ENCODE results near the gene PTCD1. TPM values are rescaled to one million over a fixed set of nuclear protein-coding genes. Genes with fewer than 3 reads are reported as not detected.
A peak's percentile ranks its signal among the peaks of the same experiment; 100 is the strongest.

PTCD1 gene
- total RNA-seq, 1 donor from 2014 or later: 5.8 TPM

- Histone ChIP-seq H3K36me3 (ENCODE audit: insufficient read depth, low read length) (peaks cover 4% of the 10 kb centered on the region), H3K9me3 (ENCODE audit: insufficient read depth, low read depth, low read length) (no peaks in the 10 kb centered on the region), H3K4me3 (ENCODE audit: insufficient read depth, low read depth, low read length) (peak within 1 kb of the TSS; percentile 70), H3K4me1 (ENCODE audit: insufficient read depth, low read length) (peaks cover 8% of the 10 kb centered on the region), H3K27me3 (ENCODE audit: insufficient read depth, low read length) (no peaks in the 10 kb centered on the region), H3K27ac (ENCODE audit: low read depth, low read length) (no peak within 1 kb of the TSS), H4K20me1 (ENCODE audit: insufficient read depth, low read length) (peaks cover 32% of the 10 kb centered on the region), H3K4me2 (ENCODE audit: low read length) (peak within 1 kb of the TSS; percentile 93), H3K9ac (ENCODE audit: low read length) (peak within 1 kb of the TSS; percentile 74), H3K79me2 (ENCODE audit: insufficient read depth, low read length) (peaks cover 23% of the 10 kb centered on the region), H2AFZ (ENCODE audit: low read depth, low read length) (peak within 1 kb of the TSS; percentile 78)
- DNase-seq (ENCODE audit: low read depth) (peak; percentile 42), FAIRE-seq (no peak)
- no peak for TF ChIP-seq EZH2 (IDR thresholded peaks at IDR 0.05; ENCODE audit: insufficient read depth, low read length)
- TF ChIP-seq, protein P1, sequence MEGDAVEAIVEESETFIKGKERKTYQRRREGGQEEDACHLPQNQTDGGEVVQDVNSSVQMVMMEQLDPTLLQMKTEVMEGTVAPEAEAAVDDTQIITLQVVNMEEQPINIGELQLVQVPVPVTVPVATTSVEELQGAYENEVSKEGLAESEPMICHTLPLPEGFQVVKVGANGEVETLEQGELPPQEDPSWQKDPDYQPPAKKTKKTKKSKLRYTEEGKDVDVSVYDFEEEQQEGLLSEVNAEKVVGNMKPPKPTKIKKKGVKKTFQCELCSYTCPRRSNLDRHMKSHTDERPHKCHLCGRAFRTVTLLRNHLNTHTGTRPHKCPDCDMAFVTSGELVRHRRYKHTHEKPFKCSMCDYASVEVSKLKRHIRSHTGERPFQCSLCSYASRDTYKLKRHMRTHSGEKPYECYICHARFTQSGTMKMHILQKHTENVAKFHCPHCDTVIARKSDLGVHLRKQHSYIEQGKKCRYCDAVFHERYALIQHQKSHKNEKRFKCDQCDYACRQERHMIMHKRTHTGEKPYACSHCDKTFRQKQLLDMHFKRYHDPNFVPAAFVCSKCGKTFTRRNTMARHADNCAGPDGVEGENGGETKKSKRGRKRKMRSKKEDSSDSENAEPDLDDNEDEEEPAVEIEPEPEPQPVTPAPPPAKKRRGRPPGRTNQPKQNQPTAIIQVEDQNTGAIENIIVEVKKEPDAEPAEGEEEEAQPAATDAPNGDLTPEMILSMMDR (IDR thresholded peaks at IDR 0.05; ENCODE audit: insufficient read depth, low read depth, low read length): no peak
- H3K4me3 Mint-ChIP-seq (ENCODE audit: unreplicated experiment): peak within 1 kb of the TSS; percentile 85
- peaks cover 2% of the 10 kb centered on the region for H3K36me3 Mint-ChIP-seq (ENCODE audit: low read depth, unreplicated experiment)
- no peaks in the 10 kb centered on the region for H3K27me3 Mint-ChIP-seq (ENCODE audit: low read depth, unreplicated experiment)
- H3K9me3 Mint-ChIP-seq (ENCODE audit: unreplicated experiment): no peaks in the 10 kb centered on the region
- peak within 1 kb of the TSS; percentile 53 for H3K27ac Mint-ChIP-seq (ENCODE audit: unreplicated experiment)
- peaks cover 7% of the 10 kb centered on the region for H3K4me1 Mint-ChIP-seq (ENCODE audit: low read depth, unreplicated experiment)
Measured at GRCh38 chr7:99374111-99375064, 64.2 kb downstream of the PTCD1 start, which contains the start of gene ARPC1B. ARPC1B (plus strand) TSS chr7:99374730; CDS start chr7:99385715, 10,985 bp downstream.

GRCh38 chr7:99373091-99374066, 65.2 kb downstream of the PTCD1 start:
- no peak for TF ChIP-seq EZH2 (IDR thresholded peaks at IDR 0.05; ENCODE audit: insufficient read depth, low read length)
- TF ChIP-seq, protein P1 (IDR thresholded peaks at IDR 0.05; ENCODE audit: insufficient read depth, low read depth, low read length): no peak
- DNase-seq (ENCODE audit: low read depth): no peak
- Mint-ChIP-seq H3K4me3 (ENCODE audit: unreplicated experiment) (peak overlapping the region; percentile 79), H3K27me3 (ENCODE audit: low read depth, unreplicated experiment) (no peaks in the 10 kb centered on the region), H3K9me3 (ENCODE audit: unreplicated experiment) (no peaks in the 10 kb centered on the region), H3K27ac (ENCODE audit: unreplicated experiment) (peak overlapping the region; percentile 53), H3K36me3 (ENCODE audit: low read depth, unreplicated experiment) (no peaks in the 10 kb centered on the region), H3K4me1 (ENCODE audit: low read depth, unreplicated experiment) (peaks cover 3% of the 10 kb centered on the region)
- Histone ChIP-seq H4K20me1 (ENCODE audit: insufficient read depth, low read length) (peaks cover 31% of the 10 kb centered on the region), H3K27ac (ENCODE audit: low read depth, low read length) (no peak overlapping the region), H3K9me3 (ENCODE audit: insufficient read depth, low read depth, low read length) (no peaks in the 10 kb centered on the region), H3K9ac (ENCODE audit: low read length) (peak overlapping the region; percentile 74), H2AFZ (ENCODE audit: low read depth, low read length) (peak overlapping the region; percentile 78), H3K4me3 (ENCODE audit: insufficient read depth, low read depth, low read length) (peak overlapping the region; percentile 70), H3K4me1 (ENCODE audit: insufficient read depth, low read length) (peaks cover 3% of the 10 kb centered on the region), H3K36me3 (ENCODE audit: insufficient read depth, low read length) (peaks cover 6% of the 10 kb centered on the region), H3K4me2 (ENCODE audit: low read length) (peak overlapping the region; percentile 93), H3K27me3 (ENCODE audit: insufficient read depth, low read length) (no peaks in the 10 kb centered on the region), H3K79me2 (ENCODE audit: insufficient read depth, low read length) (peaks cover 21% of the 10 kb centered on the region)
- no peak for FAIRE-seq
